Neural crest cell (in vitro differentiated cells): Measurements from ENCODE around the gene GNAO1. TPM values are rescaled to one million over a fixed set of nuclear protein-coding genes. Genes with fewer than 3 reads are reported as not detected.

Source experiments
- DNase-seq: peaks from one replicate; pipeline ENCODE4 v3.0.0; 2021; ENCODE audit warnings: low read depth, mixed read lengths, low spot score
- H3K27ac Mint-ChIP-seq: one replicate; pipeline ENCODE4 v1.8.0; 2021; ENCODE audit warnings: mild to moderate bottlenecking, mixed read lengths; ENCODE audit not compliant: unreplicated experiment
- H3K27me3 Mint-ChIP-seq: 2 replicates; pipeline ENCODE4 v1.8.0; 2021; ENCODE audit warnings: low read depth, mild to moderate bottlenecking, mixed read lengths
- H3K36me3 Mint-ChIP-seq: 2 replicates; pipeline ENCODE4 v1.8.0; 2021; ENCODE audit warnings: low read depth, mild to moderate bottlenecking, mixed read lengths
- H3K4me1 Mint-ChIP-seq: 2 replicates; pipeline ENCODE4 v1.8.0; 2021; ENCODE audit warnings: mixed read lengths
- H3K4me3 Mint-ChIP-seq: one replicate; pipeline ENCODE4 v1.8.0; 2021; ENCODE audit warnings: mild to moderate bottlenecking, mixed read lengths
- H3K9me3 Mint-ChIP-seq: 2 replicates; pipeline ENCODE4 v1.8.0; 2021; ENCODE audit warnings: mixed read lengths
- CTCF ChIP-seq: fragments of 200-600 bp; sonication (generic); conservative IDR thresholded peaks from 2 replicates; pipeline ENCODE4 v1.5.0; 2021; ENCODE audit warnings: antibody characterized with exemption, mild to moderate bottlenecking
- total RNA-seq: library from RNA; stranded (reverse); gene quantifications from 2 replicates; pipeline ENCODE4 v1.2.1, GENCODE V29; 2021

GNAO1 gene
- total RNA-seq, 1 donor from 2014 or later, result 22.2 TPM

- no peak for TF ChIP-seq CTCF
- Mint-ChIP-seq H3K4me1 (peaks cover 23% of the 10 kb centered on the region), H3K9me3 (no peaks in the 10 kb centered on the region), H3K27me3 (peaks cover 85% of the 10 kb centered on the region), H3K27ac (no peak overlapping the region), H3K4me3 (peak overlapping the region; percentile 88), H3K36me3 (no peaks in the 10 kb centered on the region)
- DNase-seq, result no peak
Observed at GRCh38 chr16:56190048-56190676, 1.1 kb upstream of the GNAO1 start.

DNA sequence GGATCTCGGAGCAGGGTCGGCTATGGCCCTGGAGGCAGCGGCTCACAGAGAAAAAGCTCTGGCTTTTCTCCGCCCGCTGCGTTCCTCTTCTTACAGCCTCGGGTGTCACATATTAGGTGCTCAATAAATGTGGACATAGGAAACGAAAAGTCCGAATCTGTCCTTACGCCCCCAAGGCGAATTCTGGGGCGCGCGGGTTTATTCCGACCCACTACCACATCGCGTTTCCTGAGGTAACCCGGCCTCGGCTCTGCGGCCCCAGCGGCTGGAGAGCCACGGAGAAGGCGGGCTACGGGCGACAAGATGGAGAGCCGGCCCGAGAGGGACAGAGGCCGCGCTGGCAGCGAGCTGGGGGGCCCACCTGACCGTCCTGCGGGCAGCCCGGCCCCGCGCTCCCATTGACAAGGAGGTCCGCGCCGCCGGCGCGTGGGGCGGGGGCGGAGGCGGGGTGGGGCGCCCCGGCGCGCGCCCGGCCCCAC is 573 bp upstream of the GNAO1 start:
- DNase-seq, result peak; percentile 41
- H3K27ac Mint-ChIP-seq, result no peak overlapping the region
- peak overlapping the region; percentile 88 for H3K4me3 Mint-ChIP-seq
- H3K4me1 Mint-ChIP-seq, result peaks cover 18% of the 10 kb centered on the region
- TF ChIP-seq CTCF, result no peak
- H3K36me3 Mint-ChIP-seq, result no peaks in the 10 kb centered on the region
- no peaks in the 10 kb centered on the region for H3K9me3 Mint-ChIP-seq
- H3K27me3 Mint-ChIP-seq, result peaks cover 85% of the 10 kb centered on the region

GRCh38 chr16:56191835-56192634 is 746 bp downstream of the GNAO1 start:
- no peak for TF ChIP-seq CTCF
- DNase-seq, result no peak
- H3K9me3 Mint-ChIP-seq, result no peaks in the 10 kb centered on the region
- H3K36me3 Mint-ChIP-seq, result no peaks in the 10 kb centered on the region
- H3K27ac Mint-ChIP-seq, result no peak overlapping the region
- H3K4me3 Mint-ChIP-seq, result peak overlapping the region; percentile 88
- peaks cover 87% of the 10 kb centered on the region for H3K27me3 Mint-ChIP-seq
- peaks cover 21% of the 10 kb centered on the region for H3K4me1 Mint-ChIP-seq

DNA sequence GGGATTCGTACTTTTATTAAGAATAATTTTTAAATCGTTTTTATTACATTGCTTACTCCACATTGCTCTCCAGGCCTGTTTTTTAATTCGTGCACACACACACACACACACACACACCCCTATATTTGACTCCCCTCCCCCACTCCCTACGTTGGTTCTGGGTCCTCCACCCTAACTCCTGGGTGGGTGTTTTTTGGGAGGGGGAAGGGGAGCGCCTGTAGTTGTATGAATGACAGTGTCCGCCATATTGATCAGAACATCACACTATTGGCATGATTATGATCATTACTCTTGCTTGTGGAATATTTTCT is 1.3 kb downstream of the GNAO1 start:
- no peak for TF ChIP-seq CTCF
- Mint-ChIP-seq H3K36me3 (no peaks in the 10 kb centered on the region), H3K4me1 (peaks cover 26% of the 10 kb centered on the region), H3K27me3 (peaks cover 88% of the 10 kb centered on the region), H3K4me3 (peak overlapping the region; percentile 88), H3K27ac (no peak overlapping the region), H3K9me3 (no peaks in the 10 kb centered on the region)
- DNase-seq, result no peak

DNA sequence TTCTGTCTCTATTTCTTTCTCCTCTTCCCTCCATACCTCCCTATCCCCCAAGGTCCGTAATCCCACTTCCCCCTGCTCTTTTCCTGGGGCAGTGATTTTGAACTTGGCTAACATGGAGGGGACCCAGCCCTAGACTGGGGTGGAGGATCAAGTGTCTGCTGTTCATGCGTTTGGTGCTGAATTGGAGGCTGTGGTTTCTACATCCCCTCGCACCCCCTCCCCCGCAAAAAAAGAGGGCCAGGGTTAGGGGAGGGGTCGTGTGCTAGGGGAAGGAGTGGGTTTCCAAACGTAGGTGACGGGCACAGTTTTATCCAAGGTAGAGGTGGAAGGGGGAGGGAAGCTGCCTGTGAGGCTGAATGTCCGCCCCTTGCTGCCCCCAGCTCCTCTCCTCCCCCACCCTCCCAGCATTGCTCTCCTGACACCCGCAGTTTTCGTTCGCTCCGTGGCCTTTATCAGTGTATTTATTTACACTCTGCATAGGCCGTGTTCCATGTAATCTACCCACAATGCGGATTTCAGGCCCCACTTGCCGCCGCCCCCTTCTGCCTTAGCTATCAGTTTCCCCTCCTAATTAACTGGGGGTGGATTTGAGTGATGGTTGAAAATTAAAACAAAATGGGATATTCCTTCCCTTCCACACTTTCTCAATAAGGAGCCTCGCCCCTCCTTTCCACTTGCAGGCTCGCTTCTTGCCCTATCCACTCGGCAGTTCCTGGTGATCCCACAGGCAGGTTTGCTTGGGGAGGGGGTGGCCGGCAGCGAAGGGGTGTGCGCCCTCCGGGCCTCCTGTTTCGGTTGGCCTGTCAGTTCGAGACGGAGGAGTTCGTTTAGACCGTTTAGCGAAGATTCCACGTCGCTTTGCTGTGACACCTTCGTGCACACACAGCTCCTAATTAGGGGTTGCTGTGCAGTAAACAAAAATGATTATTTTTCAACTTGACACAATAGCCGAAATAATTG is 2.0 kb downstream of the GNAO1 start:
- no peak for TF ChIP-seq CTCF
- H3K27me3 Mint-ChIP-seq, result peaks cover 84% of the 10 kb centered on the region
- DNase-seq, result no peak
- H3K27ac Mint-ChIP-seq, result no peak overlapping the region
- peak overlapping the region; percentile 88 for H3K4me3 Mint-ChIP-seq
- H3K9me3 Mint-ChIP-seq, result no peaks in the 10 kb centered on the region
- H3K36me3 Mint-ChIP-seq, result no peaks in the 10 kb centered on the region
- H3K4me1 Mint-ChIP-seq, result peaks cover 26% of the 10 kb centered on the region
